NCI-H226 (cell line): ENCODE results near the gene GSTK1.
"Not testable (repeated sequence)": the region's sequence is repeated elsewhere in the genome, so short reads cannot be mapped to it uniquely, and the experiment has no call there.

Source experiments
- DNase-seq: peaks from one replicate; pipeline ENCODE4 v3.0.0-alpha.2; 2015

GSTK1 gene

DNA sequence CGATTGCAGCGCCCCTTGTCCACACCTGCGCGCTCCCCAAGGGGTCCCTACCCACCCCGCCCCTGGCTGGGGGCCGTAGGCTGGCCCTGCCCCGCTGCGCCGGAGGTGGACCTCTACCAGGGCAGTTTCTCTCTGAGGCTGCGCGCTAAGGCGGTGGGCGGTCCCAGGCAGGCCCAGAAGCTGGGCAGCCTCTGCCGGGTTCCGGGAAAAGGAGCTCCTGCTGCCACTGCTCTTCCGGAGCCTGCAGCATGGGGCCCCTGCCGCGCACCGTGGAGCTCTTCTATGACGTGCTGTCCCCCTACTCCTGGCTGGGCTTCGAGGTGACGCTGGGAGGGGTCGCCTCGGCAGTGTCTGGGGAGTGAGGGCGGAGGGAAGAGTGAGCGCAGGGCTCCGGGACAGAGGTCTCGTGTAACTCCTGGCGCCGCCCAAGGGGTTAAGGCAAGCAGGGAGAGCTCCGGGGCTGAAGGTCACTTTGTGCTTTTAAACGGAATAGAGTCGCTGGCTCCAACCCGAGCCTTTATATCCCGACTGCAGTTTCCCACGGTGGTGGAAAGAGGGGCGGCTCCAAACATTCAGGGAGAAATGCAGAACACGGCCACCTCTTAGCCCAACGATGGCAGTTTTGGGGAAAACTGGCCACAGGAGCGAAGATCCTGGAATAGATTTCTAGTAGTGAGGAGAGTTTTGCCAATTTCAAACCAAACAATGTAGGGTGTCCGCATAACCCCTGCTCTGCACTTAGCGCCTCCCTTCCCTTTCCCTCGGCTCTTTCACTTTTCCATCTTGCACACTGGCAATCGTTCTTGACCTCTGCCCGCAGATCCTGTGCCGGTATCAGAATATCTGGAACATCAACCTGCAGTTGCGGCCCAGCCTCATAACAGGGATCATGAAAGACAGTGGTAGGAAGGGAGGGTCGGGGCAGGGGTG is at the start of gene GSTK1:
Gene GSTK1 (plus strand): TSS at position 176 of the 930 bp plus-strand sequence. CDS start 73 bp downstream, at position 249.
- peak; percentile 72 for DNase-seq

DNA sequence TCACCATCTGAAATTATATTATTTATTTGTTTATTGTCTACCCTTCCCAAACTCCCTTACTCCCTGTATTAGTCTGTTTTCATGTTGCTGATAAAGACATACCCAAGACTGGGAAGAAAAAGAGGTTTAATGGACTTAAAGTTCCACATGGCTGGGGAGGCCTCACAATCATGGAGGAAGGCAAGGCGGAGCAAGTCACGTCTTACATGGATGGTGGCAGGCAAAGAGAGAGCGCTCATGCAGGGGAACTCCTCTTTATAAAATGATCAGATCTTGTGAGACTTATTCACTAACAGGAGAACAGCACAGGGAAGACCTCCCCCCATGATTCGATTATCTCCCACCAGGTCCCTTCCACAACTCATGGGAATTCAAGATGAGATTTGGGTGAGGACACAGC is 49.8 kb upstream of the GSTK1 start:
- DNase-seq, result not testable (repeated sequence)

DNA sequence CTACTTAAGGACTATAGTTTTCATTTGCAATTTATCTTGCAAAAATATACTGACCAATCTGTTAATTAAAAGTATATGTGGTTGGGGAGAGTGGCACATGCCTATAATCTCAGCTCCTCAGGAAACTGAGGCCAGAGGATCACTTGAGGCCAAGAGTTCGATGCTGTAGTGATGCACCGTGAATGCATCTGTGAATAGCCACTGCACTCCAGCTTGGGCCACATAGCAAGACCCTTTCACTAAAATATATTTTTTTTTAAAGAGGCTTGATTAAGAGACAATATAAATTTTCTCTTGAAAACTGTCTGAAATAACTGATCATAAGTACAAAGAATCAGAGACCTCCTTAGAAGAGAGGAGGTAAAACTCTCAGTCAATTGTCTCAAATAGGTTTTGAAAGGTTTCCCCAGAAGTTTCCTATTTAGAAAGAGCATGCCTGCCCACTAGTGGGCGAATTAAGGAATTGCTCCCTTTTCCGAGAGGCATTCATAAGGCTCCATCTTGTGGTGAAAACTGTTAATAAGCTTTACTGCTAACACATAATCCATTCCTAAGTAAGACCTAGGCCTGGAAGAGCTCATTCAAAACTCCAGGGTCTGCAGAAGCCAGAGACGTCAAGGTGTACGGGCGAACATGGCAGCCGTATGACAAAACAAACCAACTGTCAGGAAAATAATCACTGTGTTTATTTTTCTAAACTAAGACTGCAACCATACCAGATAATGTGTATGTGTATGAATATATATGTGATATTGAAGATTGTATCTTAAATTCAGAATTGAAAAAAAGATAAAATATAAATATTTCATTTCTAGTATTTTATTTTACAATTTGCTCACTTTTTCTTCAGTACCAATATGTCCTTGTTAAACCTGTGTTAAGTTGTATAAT is 48.2 kb upstream of the GSTK1 start:
- peak; percentile 17 for DNase-seq

DNA sequence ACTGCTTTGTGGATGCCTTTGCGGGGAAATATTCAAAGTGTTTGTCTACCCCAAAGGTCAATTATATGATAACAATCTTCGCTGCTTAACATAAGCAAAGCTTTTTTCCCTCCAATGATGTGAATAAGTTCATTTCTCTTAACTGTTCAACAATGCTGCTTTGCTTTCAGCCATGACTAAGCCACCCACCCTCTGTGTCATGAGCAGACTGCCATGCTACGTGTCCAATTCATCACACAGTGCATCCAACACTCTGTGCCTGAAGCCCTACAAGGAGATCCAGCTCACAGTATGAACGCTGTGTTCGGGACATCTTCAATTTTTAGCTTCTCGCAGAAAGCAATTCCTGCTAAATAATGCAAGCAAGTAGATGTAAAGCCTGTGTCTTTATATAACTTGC is 47.1 kb upstream of the GSTK1 start:
- no peak for DNase-seq

DNA sequence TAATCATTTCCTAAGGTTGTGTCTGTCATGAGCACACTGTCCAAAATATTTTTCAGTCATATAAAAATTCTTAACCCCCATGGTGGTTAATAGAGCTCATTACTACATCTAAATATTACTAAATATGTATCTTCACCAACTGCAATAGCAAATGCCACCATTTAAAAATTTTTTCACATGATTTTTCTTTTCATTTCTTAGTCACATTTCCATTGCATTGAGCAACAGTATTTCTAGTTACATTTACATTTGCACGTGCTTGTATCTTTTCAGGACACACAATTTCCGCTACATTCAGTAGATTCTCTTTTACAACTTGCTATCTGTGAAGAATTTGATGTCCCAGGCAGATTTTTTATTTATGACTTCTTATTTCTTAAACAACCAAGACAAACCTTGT is 46.6 kb upstream of the GSTK1 start:
- DNase-seq, result no peak

DNA sequence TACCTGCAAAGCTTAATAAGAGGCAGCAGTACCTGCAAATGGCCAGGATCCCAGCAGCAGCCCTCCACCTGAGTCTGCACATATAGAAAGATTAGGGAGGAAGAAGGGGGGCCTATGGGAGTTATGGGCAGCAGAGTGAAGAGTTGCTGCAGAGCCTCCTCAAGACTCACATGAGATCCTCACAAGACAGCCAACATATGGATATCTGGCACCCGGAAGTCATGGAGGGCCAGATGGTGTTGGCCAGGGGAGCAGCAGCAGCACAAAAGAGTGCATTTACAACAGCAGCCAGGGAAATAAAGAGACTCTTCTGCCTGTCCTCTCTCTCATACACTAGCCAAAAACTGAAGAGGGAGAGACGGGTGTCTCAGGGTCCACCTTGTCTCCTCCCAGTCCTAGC is 45.4 kb upstream of the GSTK1 start:
- no peak for DNase-seq

DNA sequence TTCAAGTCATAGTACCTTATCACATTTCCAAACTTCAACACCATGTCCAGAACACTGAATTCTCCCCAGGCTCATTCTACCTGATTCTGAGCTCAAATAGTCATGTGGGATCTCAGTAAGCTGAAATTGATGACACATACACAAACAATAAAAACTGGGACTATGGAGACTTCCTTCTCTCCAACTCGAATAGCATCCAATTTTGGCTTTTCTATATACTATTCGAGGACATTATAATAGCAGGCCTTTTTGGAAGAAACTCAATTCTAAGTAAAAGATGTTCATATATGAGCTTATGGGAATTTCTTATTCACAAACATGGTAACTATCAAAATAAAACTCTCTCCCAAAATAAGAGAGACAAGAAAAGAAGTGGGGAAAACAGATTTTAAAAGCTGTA is 42.0 kb upstream of the GSTK1 start:
- DNase-seq, result no peak

DNA sequence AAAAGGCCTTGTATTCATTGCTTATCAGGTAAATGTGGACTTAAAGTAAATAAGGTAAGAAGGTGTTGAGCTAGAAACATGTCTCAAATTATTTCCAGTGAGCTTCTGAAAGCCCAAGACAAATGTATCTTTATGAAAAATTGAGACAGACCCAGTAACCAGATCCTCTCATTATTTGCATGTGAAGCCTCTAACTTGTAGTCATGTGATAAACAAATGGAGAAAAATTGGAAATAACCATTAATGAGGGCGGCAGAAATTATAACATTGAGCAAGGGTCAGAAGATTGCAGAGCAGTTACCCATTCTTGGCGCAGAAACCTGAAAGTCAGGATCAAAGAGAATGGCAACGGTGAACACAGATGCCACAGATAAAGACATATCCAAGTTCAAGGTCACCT is 41.5 kb upstream of the GSTK1 start, which contains the start of gene TAS2R40:
Gene TAS2R40 (plus strand): TSS at position 301 of the 400 bp plus-strand sequence. CDS start 42 bp downstream, at position 343.
- no peak for DNase-seq

DNA sequence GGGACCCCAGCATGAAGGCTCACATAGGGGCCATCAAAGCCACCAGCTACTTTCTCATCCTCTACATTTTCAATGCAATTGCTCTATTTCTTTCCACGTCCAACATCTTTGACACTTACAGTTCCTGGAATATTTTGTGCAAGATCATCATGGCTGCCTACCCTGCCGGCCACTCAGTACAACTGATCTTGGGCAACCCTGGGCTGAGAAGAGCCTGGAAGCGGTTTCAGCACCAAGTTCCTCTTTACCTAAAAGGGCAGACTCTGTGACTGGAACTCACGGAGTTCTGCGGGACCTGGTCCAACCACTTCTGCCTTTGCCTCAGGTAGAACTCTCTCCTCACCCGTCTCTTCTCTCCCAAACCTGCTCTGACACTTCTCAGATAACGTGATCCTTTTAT is 40.5 kb upstream of the GSTK1 start:
- no peak for DNase-seq

DNA sequence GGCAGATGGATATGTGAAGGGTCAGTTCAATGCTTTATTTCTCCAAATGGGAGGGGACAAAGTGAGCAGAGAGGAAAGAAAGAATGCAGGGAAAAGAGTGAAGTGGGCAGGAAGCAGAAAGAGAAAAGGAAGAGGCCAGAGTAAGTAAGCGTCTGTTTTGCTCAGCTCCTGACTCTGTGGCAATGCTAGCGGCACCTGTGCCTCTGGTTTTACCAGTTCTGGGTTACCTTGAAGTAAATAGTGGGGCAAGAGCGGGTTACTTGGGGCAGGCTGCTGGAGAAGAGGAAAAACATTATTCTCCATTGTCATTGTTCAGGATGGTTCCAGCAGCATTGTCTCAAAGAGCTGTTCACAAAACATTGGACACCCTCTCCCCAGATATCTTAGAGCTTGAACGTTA is 39.5 kb upstream of the GSTK1 start:
- no peak for DNase-seq

DNA sequence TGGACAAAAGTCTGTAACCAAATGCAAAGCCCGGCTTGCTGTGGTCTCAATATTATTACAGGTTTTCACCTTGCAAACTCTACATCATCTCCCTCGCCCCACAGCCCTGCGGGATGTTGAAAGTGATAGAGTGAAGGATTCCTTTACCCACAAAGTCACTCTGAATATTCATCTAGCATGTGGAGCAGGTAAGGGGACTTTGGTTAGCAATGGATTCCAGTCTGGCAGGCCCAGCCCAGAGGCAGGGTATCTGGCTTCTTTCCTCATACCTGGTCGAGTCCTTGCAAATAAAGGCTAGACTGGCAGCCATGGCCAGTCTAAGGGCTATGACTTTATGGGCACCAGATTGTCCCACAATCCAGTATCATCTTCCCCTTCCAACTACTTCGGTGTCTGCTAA is 38.2 kb upstream of the GSTK1 start:
- no peak for DNase-seq

DNA sequence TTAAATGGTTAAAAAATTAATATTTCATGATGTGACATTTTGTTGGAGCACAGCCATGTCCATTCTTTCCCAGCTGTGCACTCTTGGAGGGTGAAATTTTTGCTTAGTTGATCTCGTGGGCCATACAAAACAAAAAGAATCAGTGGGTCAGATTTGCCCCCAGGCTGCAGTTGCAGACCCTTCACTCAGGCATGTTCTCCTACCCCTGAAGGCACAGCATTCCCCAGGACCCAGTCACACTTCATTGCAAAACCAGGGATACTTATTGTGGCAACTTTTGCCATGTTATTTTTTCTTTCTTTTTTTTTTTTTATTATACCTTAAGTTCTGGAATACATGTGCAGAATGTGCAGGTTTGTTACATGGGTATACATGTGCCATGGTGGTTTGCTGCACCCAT is 35.4 kb upstream of the GSTK1 start:
- peak; percentile 34 for DNase-seq

DNA sequence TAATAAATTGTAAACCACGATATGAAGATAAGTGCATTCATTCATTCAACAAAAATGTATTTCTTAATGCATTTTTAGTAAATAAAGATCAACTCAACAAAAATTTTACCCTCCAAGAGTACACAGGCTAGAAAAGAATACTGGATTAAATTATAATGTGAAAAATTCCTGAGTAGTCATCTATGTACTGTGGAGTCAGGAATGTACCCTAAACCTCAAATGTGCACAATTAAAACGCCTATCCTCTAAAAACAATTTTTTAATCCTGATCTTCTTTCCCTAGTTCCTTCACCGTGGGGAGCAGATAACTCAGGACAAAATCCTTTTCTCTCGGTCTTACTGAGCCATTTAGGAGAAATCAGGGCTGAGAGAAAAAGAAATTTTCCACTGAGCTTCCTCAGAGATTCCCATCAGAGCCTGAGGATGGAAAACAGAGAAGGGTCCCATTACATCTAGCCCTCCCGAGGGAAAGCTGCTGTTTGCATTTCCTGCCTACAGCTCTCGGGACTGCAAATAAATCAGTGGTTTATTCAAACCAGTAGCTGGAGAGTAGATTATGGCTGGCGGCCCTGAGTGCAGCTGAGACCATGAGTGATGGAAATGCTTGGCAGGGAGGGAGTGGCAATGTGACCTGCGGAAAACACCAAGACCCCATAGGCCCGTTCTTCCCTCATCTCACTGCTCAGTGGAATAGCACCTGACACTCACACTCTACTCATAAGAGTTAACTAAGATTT is 34.0 kb upstream of the GSTK1 start:
- no peak for DNase-seq

DNA sequence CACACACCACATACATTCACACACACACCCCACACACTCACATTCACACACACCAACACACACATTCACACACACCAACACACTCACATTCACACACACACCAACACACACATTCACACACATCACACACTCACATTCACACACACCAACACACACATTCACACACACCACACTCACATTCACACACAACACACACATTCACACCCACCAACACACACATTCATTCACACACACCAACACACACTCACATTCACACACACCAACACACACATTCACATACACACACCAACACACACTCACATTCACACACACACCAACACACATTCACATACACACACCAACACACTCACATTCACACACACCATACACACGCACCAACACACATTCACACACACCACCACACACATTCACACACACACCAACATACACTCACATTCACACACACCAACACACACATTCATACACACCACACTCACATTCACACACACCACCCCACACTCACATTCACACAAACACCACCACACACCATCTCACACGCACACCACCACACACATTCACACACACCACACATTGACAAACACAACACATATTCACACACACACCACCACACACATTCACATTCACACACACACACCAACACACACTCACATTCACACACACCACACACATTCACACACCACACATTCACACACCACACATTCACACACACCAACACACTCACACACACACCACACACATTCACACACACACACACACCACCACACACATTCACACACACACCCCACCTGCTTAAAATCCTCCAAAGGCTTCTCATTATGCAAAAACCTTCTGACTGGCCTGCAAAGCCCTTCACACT is 32.4 kb upstream of the GSTK1 start:
- no peak for DNase-seq

DNA sequence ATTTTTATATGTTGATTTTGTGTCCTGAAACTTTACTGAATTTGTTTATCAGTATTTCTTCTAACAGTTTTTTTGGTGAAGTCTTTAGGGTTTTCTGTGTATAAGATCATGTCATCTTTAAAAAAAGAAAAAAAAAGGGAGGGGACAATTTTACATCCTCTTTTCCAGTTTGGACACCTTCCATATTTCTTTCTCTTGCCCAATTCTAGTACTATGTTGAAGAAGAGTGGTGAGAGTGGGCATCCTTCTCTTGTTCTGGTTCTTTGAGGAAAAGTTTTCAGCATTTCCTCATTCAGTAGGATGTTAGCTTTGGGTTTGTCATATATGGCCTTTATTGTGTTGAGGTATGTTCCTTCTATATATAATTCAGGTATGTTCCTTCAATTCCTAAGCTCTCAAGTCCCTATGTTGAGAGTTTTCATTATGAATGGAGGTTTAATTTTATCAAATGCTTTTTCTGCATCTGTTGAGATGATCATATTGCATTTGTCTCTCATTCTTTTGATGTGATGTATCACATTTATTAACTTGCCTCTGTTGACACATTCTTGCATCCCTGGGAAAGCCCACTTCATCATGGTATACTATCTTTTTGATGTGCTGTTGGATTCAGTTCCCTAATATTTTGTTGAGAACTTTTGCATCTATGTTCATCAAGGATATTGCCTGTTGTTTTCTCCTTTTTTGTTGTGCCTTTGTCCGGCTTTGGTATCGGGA is 29.3 kb upstream of the GSTK1 start:
- no peak for DNase-seq

DNA sequence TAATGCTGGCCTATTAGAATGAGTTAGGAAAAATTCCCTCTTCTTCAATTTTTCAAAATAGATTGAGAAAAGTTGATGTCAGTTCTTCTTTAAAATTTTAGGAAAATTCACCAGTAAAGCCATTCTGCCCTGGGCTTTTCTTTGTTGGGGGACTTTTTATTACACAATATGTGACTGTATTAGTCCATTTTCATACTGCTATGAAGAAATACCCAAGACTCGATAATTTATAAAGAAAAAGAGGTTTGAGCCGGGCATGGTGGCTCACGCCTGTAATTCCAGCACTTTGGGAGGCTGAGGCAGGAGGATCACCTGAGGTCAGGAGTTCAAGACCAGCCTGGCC is 28.7 kb upstream of the GSTK1 start:
- DNase-seq, result no peak

DNA sequence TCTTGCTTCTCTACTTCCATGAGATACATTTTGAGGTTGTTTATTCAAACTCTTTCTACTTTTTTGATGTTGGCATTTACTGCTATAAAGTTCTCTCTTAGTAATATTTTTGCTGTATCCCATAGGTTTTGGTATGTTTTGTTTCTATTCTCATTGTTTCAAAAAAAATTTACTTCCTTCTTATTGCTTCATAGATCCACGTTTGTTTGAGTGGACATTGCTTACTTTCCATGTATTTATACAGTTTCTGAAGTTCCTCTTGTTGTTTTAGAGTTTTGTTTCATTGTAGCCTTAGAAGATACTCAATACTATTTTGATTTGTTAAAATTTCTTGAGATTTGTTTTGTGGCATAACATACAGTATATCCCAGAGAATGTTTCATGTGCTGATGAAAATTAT is 27.7 kb upstream of the GSTK1 start:
- DNase-seq, result no peak

DNA sequence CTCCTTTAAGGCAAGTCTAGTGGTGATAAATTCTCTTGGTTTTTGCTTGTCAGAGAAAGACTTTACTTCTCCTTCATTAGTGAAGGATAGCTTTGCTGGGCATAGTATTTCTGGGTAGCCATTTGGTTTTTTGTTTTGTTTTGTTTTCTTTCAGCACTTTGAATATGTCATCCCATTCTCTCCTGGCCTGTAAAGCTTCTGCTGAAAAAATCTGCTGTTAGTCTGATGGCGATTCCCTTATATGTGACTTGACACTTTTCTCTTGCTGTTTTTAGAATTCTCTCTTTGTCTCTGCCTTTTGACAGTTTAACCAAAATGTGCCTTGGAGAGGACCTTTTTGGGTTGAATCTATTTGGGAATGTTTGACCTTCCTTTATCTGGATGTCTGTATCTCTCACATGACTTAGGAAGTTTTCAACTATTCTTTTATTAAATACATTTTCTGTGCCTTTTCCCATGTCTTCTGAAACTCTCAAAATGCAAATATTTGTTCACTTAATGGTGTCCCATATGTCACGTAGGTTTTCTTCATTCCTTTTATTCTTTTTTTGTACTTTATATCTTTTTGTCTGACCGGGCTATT is 26.7 kb upstream of the GSTK1 start:
- DNase-seq, result no peak

DNA sequence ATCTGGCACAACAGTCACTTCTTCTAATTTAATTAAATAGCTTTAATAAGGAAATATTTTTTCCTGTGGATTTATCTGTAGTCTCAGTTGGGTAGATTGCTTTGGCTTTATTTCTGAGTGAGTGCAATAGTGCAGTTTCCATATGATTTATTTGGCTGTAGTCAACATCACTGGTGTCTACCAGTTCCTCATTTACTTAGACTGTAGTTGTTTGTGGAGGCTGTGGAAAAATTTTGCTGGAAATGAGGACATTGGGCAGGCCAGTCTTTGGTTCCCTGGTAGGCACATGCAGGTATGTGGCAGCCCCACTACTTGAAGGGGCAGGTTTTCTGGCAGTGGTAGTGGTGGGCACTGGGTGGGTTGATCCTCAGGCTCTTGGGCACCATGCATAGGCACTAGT is 25.9 kb upstream of the GSTK1 start:
- no peak for DNase-seq

DNA sequence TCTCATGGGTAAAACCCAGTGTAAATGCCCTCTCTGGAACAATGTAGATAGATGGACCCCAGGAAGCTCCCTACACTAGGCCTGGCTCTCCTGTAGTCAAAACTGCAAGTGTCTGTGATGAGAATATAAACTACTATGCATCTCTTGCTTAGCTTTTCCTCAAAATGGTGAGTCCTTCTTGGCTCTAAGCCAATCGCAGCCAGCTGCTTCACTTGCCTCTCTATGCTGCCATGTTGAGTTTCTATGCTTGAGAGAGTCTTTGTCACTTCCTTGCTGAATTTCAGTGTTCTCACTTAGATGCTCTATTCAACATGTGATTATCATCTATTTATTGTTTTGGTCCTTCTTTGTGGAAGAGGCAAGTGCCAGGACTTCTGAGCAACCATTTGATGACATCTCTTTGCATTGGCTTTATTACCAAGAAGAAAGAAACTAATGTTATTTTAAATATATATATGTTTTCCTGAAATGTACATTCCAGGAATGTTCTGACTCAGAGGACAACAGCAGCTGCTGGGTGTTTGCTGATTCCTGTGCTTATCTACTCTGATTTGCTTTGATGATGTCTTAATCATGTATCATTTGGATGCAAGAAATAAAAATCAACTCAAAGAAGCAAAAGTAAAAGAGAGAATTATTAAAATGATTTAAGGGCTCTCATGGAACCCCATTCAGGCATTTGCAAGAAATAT is 24.8 kb upstream of the GSTK1 start:
- DNase-seq, result no peak
